ENCODE measurements around the gene SPATA46.
"Not testable (repeated sequence)": the region's sequence is repeated elsewhere in the genome, so short reads cannot be mapped to it uniquely, and the experiment has no call there.

SPATA46 gene, protein sequence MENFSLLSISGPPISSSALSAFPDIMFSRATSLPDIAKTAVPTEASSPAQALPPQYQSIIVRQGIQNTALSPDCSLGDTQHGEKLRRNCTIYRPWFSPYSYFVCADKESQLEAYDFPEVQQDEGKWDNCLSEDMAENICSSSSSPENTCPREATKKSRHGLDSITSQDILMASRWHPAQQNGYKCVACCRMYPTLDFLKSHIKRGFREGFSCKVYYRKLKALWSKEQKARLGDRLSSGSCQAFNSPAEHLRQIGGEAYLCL

DNA sequence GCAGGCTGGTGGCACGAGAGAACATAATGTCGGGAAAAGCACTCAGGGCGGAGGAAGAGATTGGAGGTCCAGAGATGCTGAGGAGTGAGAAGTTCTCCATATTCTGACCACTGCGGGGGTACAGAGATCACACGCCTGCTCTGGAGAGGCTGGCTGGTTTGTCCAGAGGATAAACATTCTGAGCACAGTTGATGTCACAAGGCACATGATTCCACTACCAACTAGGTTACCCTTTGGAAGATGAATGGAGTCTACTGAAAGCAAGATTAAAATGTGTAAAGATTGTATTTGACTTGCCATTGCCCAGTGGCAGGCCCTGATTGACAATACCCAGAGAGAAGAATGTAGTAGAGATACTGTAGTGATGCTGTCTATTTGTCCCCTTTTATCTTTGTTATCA is at the start of gene SPATA46:
SPATA46 (minus strand) TSS at position 164 of the 400 bp plus-strand sequence; CDS start at position 100, 64 bp downstream.
- DNase-seq: no peak

DNA sequence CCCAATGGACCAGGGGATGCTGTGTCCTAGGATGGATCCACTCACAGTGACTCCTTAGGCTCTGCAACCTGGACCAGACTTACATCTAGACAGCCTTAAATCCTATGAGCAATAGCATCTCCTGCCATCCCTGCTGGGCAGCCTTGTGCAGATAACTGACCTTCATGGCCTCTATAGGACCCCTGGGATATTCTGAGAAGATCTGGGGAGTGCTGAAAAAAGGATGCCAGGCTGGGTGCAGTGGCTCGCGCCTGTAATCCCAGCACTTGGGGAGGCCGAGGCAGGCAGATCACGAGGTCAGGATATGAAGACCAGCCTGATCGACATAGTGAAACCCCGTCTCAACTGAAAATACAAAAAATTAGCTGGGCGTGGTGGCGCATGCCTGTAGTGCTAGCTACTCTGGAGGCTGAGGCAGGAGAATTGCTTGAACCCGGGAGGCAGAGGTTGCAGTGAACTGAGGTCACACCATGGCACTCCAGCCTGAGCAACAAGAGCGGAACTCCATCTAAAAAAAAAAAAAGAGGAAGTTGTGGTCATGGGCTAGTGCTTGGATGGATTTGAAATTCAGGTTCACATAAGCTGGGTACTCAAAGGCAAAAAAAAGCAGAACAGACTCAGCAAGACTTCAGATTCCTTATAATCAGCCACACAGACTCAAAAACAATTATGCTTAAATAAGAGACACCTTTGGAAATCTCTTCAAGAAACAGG is 46.2 kb upstream of the SPATA46 start:
- peak; percentile 94 for DNase-seq

DNA sequence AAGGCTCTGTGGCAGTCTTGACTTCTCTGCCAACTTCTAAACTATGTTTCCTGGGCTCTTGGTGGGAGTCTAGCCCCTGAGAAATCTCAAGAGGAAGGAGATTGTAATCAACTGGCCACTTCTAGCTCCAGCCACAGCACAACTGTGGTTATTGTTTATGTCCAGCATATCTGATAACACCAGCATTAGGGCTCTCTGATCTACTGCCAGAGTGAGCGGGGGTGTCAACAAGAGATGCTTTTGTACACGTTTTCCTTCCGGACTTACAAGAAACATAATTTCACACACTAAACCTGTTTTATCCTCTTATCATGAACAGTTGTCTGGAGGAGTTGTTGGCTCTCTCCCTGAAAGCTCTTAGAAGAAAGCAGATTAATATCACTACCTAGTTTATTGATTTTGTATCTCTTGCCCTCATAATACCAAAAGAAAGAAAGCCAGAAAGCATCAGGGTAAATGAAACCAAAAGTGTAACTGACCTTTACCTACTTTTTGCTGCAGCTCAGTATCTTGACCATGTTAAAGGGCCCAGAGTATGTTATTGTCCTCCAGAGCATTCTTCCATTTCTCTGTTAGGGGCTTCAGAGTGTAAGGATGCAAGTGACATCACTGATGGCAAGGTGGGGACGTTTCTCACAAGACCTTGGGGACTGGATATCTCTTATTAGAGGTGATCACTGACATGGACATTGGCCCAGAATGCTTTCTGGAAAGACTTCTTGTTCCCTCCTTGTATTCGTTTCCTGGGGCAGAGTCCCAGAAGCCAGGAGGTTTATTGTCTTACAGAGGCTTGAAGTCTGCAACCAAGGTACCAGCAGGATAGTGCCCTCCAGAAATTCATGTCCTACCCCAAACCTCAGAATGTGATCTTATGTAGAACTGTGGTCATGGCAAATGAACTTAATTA is 44.9 kb upstream of the SPATA46 start:
- DNase-seq: no peak

DNA sequence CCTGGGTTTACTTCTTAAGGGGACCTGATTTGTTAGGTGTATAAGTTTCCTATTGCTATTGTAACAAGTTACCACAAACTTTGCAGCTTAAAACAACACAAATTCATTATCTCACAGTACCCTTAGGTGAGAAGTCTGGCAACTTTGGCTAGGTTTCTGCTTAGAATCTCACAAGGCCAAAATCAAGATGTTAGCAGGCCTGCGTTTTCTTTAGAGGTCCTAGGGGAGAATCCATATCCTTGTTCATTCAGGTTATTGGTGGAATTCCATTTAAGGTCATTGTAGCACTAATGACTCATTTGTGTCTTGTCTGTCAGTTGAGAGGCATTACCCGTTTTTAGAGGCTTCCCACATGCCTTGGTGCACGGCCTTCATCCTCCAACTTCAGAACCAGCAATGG is 43.5 kb upstream of the SPATA46 start:
- DNase-seq: no peak

DNA sequence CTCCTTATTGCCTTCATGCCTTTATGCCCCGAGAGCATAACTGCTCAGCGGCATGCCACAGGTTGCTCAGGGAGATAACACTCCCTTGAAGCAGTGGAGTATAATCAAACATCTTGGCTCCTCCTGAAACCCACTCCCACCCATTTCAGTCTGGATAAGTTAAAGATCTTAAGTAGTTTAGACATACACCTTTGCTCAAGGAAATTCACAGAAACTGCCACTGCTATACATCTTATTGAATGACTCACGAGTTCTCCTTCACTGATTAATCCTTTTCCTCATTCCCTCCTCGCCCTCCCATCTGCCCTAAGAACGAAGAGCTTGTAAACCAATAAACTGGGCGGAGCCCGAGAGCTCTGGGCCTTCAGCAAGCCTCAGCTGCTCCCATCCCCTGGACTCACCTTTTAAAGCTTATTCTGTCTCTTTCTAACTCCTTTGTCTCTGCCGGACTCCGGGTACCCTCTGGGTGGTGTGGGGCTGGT is 42.8 kb upstream of the SPATA46 start:
- not testable (repeated sequence) for DNase-seq

DNA sequence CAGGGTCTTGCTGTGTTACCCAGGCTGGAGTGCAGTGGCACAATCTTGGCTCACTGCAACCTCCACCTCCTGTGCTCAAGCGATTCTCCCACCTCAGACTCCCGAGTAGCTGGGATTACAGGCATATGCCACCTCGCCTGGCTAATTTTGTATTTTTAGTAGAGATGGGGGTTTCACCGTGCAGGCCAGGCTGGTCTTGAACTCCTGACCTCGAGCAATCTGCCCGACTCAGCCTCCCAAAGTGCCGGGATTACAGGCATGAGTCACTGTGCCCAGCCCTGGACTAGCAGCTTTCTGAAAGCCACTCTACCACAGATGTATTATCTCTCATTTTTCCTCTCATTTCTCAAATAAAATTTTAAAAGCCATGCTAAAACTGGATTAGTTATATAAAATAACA is 41.9 kb upstream of the SPATA46 start:
- DNase-seq: not testable (repeated sequence)

DNA sequence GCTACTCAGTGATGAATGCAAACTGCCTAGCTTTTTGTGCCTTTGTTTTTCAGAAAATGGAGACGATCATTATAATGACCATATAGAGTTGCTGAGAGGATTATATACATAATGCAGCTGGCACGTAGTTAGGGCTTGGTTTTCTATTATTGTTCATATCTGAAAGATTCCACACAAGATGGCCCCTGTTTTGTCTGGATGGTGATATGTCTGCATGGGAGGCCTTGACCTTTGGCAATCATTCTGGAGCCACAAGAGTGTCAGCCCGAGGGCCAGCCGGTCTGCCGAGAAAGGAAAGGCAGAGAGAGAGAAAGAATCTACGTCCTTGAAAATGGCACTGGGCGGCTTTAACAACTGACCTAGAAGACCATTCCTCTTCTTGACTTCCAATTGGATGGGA is 41.0 kb upstream of the SPATA46 start:
- DNase-seq: no peak

DNA sequence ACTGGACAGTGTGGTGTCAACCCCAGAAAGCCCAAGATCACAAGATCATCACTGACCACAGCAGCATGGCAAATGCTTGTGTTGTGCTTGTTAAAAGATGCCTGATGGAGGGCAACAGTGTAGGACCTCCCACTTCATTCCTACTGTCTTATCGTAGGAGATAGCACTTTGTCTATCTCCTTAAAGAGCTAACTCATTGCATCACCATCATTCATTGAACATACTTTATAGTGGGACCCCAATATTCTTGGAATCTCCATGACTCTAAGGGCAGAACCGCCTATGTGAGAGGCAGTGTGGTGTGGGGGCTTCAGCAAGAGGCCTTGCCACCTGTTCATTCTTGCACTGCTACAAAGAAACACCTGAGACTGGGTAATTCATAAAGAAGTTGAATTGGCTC is 40.3 kb upstream of the SPATA46 start:
- no peak for DNase-seq

DNA sequence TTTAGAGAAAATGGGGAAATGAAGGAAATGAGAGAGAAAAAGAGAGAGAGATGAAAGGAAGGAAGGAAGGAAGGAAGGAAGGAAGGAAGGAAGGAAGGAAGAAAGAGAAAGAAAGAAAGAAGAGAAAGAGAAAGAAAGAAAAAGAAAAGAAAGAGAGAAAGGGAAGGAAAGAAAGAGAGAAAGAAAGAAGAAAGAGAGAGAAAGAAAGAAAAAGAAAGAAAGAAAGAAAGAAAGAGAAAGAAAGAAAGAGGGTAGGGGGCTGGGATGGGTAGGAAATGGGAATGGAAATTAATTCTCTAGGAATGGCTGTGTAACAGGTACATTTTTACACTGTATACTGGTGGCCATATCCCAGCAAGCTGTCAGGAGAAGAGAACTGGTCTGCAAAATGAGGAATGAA is 39.6 kb upstream of the SPATA46 start:
- no peak for DNase-seq

DNA sequence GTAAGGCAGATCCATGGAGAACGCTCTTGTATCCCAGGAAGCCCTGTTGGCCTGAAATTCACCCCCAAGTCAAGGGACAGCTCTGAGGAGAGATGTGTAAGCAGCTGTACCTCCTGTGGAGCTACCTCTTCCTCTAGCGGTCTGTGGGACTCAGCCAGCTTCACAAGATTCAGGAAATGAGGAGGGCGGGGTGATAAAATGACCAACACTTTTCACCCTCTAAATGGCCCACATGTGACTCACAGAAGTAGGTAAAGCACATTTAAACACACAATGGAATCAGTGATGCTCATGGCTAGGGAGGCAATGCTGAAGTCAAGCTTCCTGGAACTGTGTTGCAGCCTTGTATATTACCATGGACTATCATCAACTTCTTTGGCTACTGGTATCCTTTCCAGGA is 35.3 kb upstream of the SPATA46 start, which contains the start of gene SH2D1B:
SH2D1B (minus strand) TSS at position 135 of the 400 bp plus-strand sequence; CDS start at position 15, 120 bp downstream.
- no peak for DNase-seq

DNA sequence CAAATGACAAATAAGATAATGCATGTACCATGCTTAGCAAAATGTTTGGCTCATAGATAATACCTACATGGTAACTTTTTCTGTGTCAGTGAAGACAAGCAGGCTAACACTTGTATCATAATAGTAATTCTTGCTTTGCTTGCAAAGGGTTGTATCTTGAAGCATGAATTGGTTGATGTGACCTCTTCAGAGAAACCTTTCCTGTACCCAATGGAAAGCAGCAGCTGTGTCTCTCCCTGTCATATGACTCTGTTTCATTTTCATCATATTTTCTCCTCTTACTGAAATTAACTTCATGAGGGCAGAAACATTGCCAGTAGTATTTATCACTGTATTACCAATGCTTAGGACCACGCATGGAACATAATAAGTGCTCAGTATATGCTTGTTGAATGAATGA is 30.9 kb upstream of the SPATA46 start:
- no peak for DNase-seq

DNA sequence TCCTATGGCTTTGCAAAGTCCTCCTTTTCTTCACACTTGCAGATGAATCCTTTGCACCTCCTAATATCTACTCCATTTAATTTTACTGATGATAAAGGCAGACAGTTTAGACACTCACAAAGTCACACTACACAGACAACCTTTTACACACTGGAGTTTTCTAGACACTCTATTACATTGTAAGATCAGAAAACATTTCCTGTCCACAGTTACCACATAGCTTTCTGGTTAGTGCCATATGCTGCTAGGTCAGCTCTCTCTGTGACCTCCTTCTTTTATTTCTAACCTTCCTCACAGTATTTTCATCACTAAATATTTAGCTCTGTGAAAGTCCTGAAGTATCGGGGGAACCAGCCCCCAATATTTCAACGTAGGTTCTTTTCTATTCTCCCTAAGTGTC is 30.2 kb upstream of the SPATA46 start:
- DNase-seq: no peak

DNA sequence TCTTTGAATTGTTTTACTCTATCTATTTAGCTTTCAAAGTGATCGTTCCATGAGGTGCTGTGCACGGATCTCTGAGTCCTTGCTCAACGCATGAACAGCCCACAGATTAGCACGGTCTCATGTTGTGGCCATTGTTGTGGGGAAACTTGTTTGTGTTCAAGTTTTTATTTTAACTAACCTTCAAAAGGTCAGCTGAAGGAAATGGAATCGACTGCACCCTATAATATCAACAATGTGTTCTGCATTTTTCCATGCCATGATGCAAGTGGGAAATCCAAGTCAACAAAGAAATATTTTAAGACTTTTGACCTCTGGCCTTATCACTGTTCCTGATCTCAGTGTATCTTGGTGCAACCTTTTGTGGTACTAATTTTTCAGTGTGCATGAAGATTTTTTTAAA is 29.1 kb upstream of the SPATA46 start:
- DNase-seq: no peak

DNA sequence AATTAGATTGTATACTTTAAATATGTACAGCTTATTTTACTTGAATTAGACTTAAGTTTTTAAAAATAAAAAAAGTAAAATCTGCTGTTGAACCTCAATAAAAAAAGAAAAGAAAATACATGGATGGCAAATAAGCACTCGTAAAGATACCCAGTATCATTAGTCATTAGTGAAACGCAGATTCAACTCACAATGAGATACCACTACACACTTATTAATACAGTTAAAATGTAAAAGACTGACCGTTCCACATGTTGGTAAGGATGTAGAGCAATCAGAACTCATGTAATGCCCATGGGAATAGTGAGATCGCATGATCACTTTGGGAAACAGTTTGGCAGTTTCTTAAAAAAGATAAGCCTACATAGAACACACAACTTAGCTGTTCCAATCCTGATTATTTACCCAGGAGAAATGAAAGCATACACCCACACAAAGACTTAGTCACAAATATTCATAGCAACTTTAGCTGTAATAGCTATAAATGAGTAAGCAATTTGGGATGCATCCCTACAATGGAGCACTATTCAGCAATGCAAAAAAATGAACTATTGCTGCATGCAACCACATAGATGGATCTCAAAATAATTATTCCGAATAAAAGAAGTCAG is 28.0 kb upstream of the SPATA46 start:
- no peak for DNase-seq

DNA sequence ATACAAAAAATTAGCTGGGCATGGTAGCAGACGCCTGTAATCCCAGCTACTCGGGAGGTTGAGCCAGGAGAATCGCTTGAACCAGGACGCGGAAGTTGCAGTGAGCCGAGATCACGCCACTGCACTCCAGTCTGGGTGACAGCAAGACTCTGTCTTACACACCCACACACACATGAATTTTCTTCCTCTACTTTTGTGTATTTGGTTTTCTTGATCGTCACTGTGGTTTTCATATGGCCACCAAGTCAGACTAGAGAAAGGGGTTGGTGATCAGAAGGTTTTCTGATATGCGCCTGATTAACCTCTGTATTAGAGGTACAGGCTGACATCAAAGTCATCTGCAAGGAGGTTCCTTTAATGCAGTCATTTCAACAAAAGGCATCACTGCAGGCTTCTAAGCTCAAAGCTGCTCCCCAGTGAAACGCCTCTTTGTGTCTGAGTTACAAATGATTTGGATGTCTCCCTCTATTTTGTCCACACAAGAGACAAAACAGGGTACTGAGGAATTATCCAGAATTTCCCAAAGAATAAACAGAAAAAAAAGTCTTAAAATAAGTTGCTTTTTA is 24.2 kb upstream of the SPATA46 start:
- no peak for DNase-seq

DNA sequence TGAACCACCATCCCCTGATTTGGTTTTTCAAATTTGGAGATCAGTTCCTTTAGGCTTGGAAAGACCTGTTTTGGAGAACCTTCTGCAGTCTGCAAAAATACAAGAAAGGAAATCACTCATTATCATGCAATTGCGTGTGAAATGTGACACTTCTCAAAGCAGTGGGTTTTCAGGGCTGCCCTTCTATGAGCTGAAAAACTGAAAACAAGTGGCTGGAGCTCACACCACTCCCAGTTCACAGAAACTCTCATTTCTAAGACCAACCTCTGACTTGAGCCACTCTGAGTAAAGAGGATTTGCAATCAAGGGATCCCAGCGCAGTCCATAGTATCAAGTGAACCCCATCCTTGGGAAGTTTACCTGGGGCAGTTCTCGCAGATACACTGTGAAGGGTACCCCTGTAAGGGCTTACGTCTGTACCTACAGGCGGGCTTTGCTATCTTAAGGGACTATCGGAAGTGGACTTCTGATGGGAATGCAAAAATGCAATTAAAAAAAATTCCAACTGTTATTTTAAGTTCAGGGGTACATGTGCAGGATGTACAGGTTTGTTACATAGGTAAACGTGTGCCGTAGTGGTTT is 22.4 kb upstream of the SPATA46 start:
- no peak for DNase-seq

DNA sequence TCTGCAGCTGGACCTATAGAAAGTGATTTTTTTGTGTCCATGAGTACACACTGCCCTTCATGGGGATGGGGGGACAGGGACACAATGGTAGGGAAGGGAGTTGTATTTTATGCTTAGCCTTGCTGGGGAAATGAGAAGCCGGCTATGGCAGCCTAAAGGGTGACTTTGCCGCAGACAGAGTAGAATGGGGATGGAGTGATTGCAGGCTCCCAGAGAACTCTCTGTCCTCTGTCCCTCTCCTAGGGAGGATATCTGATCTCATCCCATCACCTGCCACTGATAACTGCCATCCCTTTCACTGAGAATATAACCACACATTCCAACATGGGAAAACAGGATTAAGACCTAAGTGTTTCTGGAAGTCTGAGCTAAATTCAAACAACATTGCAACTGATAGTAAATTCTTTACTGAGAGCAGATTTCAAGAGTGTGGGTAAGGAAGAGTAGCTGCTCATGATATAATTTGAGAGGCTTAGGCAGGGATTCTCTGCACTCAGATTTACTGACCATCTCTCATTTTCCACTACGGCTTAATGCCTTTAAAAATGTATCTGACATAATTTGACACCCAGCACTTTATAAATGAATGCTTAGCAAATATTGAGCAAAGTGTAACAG is 21.4 kb upstream of the SPATA46 start:
- DNase-seq: no peak

DNA sequence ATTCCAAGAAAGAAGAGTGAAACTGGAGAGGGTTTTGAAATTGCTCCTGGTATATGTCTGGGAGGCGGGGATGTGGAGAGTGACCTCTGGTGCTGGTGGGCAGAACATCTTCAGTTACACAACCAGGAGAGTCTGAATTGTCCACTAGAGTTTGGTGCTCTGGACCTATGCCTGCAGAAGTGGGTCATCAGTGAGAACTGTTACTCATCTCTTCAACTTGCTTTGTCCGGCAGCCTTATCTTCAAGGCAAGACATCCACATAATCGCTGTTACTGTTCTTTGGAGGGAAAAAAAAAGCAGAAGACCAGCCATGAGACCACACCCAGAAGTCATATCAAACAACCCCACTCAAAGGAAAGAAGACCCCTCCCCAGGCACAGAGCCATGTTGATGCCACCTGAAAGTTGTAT is 20.4 kb upstream of the SPATA46 start:
- no peak for DNase-seq

DNA sequence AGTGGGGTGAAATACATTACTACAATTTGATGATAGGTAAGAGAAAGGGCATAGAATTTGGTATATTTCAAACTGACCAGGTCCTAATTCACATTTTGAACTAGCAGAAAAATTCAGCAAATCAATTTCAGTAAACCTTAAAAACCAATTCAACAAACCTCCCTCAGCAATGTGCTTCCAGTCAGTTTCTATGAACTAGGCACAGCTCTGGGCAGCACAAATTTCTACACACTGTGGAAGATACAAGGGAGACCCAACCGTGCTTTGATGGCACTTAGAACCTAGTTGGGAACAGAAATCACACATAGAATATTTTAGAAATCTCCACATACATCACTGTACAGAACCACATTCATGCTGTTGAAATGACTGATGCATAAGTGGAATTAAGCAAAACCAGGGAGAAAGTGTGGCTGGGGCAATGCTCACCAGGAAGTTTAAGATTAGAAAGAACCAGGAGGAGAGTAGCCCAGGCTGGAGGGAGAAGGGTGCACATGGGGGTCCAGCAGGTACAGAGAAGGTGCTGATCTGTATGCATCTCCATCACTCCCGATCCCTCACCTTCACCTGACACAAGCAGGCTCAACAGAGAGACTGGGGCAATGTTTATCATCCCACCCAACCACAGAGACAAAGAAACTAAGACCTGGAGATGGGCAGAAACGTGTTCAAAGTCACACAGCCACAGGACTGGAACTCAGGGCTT is 19.7 kb upstream of the SPATA46 start:
- DNase-seq: no peak

DNA sequence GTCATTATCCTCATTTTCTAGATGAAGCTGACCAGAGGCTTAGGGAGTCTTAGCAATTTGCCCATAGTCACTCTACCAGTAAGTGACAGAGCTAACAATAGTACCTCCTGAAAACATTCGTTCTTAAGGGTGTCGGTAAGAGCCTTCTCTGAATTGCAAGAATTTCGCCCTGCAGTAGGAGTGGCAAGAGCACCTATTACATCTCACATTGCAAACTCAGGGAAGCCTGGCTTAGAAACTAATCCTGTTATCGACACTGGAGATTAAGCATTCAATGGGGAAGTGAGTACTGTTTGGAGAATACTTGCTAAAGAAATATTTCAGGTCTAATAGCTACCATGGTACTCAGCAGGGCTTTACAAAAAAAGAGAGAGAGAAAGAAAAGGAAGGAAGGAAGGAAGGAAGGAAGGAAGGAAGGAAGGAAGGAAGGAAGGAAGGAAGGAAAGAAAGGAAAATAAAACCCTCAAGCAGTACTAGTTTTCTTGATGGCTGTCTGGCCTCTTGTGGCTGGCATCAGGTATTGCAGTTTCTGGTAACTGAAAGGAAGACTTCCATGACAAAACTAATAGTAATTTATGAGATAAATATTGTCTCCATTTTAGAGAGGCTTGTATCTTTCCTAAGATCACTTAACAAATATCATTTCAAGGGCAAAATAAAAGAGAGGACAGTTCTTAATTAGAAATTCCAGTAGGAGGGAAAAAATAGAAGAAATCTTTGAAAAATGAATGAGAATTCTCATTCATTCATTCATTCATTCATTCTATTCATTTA is 15.3 kb upstream of the SPATA46 start:
- DNase-seq: no peak
